Lower leg skin (tissue), 4 donors: Measurements from ENCODE around the gene USP11. TPM values are rescaled to one million over a fixed set of nuclear protein-coding genes. Genes with fewer than 3 reads are reported as not detected.

Source experiments
- DNase-seq, 2 donors: peaks; one replicate each; pipeline ENCODE4 v3.0.0-alpha.2; 2019; ENCODE audit warnings: low spot score in 2 of 2
- H3K4me3 ChIP-seq: fragments of 200-600 bp; sonication (generic); 2 replicates; pipeline ENCODE4 v1.5.1; 2017; ENCODE audit warnings: mild to moderate bottlenecking, low read depth; ENCODE audit not compliant: poor library complexity, severe bottlenecking
- POLR2A ChIP-seq, 2 donors: fragments of 450-650 bp; IDR thresholded peaks; one replicate each; pipeline ENCODE4 v1.6.1; 2016 to 2017; ENCODE audit warnings: antibody characterized with exemption in 2 of 2, mild to moderate bottlenecking in 1 of 2, moderate library complexity in 1 of 2
- WGBS, 2 donors: methylation state at CpG; one replicate each; pipeline ENCODE4 v1.1.5; 2018; 5-methylcytosine and 5-hydroxymethylcytosine counted together
- intact Hi-C: fragments of 100-400 bp; cut with DNase I; formaldehyde crosslinking; loops from one replicate; pipeline ENCODE4 v1.15.0; 2023; ENCODE audit warnings: low total_unique reads
- total RNA-seq, 4 donors: library from RNA; depleted of rRNA; stranded (reverse); fragments of >200 nt; gene quantifications; one replicate each; pipeline ENCODE4 v1.1.0, GENCODE V29; 2016
- TF ChIP-seq, protein P1 (sequence below), 3 donors: fragments of 450-650 bp; IDR thresholded peaks; one replicate each; pipeline ENCODE4 v1.5.1; 2016; ENCODE audit warnings: antibody characterized with exemption in 3 of 3, mild to moderate bottlenecking in 3 of 3, moderate library complexity in 2 of 3

Gene USP11
- 10 to 100 TPM; 12.8 to 24.9 (median 18.7) TPM for total RNA-seq

- peak in 1 of 2 donors; percentile 28 for TF ChIP-seq POLR2A (IDR thresholded peaks at IDR 0.05)
- TF ChIP-seq, protein P1, sequence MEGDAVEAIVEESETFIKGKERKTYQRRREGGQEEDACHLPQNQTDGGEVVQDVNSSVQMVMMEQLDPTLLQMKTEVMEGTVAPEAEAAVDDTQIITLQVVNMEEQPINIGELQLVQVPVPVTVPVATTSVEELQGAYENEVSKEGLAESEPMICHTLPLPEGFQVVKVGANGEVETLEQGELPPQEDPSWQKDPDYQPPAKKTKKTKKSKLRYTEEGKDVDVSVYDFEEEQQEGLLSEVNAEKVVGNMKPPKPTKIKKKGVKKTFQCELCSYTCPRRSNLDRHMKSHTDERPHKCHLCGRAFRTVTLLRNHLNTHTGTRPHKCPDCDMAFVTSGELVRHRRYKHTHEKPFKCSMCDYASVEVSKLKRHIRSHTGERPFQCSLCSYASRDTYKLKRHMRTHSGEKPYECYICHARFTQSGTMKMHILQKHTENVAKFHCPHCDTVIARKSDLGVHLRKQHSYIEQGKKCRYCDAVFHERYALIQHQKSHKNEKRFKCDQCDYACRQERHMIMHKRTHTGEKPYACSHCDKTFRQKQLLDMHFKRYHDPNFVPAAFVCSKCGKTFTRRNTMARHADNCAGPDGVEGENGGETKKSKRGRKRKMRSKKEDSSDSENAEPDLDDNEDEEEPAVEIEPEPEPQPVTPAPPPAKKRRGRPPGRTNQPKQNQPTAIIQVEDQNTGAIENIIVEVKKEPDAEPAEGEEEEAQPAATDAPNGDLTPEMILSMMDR (IDR thresholded peaks at IDR 0.05) = no peak
- WGBS, 2 donors = 2 to 29% methylated on average over 12 to 40 of the region's 46 CpGs
- peak within 1 kb of the TSS; percentile 34 for H3K4me3 ChIP-seq
- intact Hi-C loops = no loop called here
- DNase-seq = peak in 1 of 2 donors; percentile 87
Observed at GRCh38 chrX:47232803-47233332, at the start of gene USP11. TSS of gene USP11 (plus strand) at chrX:47233009. CDS start at chrX:47233044, 35 bp downstream.

- TF ChIP-seq POLR2A (IDR thresholded peaks at IDR 0.05) = no peak
- TF ChIP-seq, protein P1 (IDR thresholded peaks at IDR 0.05) = no peak
- 81 to 84% methylated on average over 4 of the region's 4 CpGs for WGBS, 2 donors
- no peak for DNase-seq
- intact Hi-C loops = no loop called here
- H3K4me3 ChIP-seq = no peak overlapping the region
Observed at GRCh38 chrX:47184486-47184885, 48.3 kb upstream of the USP11 start.

- no peak overlapping the region for H3K4me3 ChIP-seq
- 85 to 91% methylated on average over 6 to 17 of the region's 17 CpGs for WGBS, 2 donors
- intact Hi-C loops = no loop called here
- DNase-seq = no peak
- TF ChIP-seq POLR2A (IDR thresholded peaks at IDR 0.05) = no peak
- TF ChIP-seq, protein P1 (IDR thresholded peaks at IDR 0.05) = no peak
Observed at GRCh38 chrX:47185241-47185640, 47.6 kb upstream of the USP11 start.

- no peak overlapping the region for H3K4me3 ChIP-seq
- intact Hi-C loops = no loop called here
- 90 to 93% methylated on average over 8 to 25 of the region's 27 CpGs for WGBS, 2 donors
- DNase-seq = no peak
- no peak for TF ChIP-seq POLR2A (IDR thresholded peaks at IDR 0.05)
- TF ChIP-seq, protein P1 (IDR thresholded peaks at IDR 0.05) = no peak
Observed at GRCh38 chrX:47186096-47186740, 46.6 kb upstream of the USP11 start.

- TF ChIP-seq POLR2A (IDR thresholded peaks at IDR 0.05) = no peak
- TF ChIP-seq, protein P1 (IDR thresholded peaks at IDR 0.05) = no peak
- H3K4me3 ChIP-seq = no peak overlapping the region
- no peak for DNase-seq
- intact Hi-C loops = no loop called here
- WGBS, 2 donors = 91 to 100% methylated on average over 1 to 4 of the region's 4 CpGs
Observed at GRCh38 chrX:47187106-47187677, 45.6 kb upstream of the USP11 start.
